ENCODE results near the gene BTBD18. TPM values are rescaled to one million over a fixed set of nuclear protein-coding genes. Genes with fewer than 3 reads are reported as not detected.

The BTBD18 gene
- total RNA-seq, 1 experiment from 2014 or later = not detected

DNA sequence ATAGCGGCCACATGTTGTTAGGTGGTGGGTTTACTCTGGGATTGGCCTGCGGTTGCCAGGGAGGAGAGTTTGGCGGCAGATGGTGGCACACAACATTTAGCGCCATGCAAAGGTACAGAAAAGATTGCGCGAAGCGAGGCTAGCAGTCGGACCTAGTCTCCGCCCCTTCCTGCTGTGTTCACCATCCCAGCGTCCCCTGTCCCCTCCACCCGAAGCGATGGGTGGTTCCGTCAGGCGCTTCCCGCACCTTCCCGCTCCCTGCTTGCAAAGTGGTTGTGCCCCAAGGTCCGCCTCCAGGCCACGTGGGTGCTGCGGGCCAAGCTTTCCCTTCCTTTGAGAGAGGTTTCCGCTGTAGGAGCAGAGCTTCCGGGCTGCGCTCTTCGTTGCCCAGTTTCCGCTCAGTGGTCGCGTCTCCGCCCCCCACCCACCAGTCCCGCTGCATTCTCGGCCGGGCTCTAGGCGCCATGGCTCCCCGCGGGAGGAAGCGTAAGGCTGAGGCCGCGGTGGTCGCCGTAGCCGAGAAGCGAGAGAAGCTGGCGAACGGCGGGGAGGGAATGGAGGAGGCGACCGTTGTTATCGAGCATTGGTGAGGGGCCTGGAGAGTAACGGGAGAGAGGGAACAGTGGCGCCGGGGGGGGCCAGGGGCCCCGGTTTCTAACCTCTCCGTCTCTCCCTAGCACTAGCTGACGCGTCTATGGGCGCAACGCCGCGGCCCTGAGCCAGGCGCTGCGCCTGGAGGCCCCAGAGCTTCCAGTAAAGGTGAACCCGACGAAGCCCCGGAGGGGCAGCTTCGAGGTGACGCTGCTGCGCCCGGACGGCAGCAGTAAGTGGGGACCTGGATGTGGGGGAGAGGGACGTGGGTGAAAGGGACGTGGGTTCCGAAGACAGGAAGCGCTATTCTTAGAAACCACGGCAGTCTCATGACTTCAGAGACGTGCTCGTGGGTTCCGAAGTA lies 10.2 kb downstream of the BTBD18 start, which contains the start of gene SELENOH:
Gene SELENOH (plus strand): TSS at position 360 of the 955 bp plus-strand sequence. CDS start 105 bp downstream, at position 465.
- peaks cover 79% of the 10 kb centered on the region for H3K36me3 Mint-ChIP-seq (ENCODE audit: insufficient read depth, unreplicated experiment)
- intact Hi-C loops (cut with micrococcal nuclease) = no loop called here
- H3K4me3 Mint-ChIP-seq (ENCODE audit: unreplicated experiment) = peak within 1 kb of the TSS; percentile 89
- no peaks in the 10 kb centered on the region for H3K4me1 Mint-ChIP-seq (ENCODE audit: insufficient read depth, unreplicated experiment)
- ChIA-PET POLR2A (interaction anchor here (0.6 to 5.9 kb wide), 26 partner anchors 8 to 943 kb away, joined by 3 to 109 read pairs (median 4); partner anchors contain the start of genes BTBD18, CTNND1, MED19 and SLC43A3), CTCF (interaction anchor here (0.6 to 4.4 kb wide), 8 partner anchors 10 to 542 kb away, joined by 3 to 44 read pairs (median 4); partner anchors contain the start of gene BTBD18)
- no peaks in the 10 kb centered on the region for H3K9me3 Mint-ChIP-seq (ENCODE audit: unreplicated experiment)
- TF ChIP-seq, protein P1, sequence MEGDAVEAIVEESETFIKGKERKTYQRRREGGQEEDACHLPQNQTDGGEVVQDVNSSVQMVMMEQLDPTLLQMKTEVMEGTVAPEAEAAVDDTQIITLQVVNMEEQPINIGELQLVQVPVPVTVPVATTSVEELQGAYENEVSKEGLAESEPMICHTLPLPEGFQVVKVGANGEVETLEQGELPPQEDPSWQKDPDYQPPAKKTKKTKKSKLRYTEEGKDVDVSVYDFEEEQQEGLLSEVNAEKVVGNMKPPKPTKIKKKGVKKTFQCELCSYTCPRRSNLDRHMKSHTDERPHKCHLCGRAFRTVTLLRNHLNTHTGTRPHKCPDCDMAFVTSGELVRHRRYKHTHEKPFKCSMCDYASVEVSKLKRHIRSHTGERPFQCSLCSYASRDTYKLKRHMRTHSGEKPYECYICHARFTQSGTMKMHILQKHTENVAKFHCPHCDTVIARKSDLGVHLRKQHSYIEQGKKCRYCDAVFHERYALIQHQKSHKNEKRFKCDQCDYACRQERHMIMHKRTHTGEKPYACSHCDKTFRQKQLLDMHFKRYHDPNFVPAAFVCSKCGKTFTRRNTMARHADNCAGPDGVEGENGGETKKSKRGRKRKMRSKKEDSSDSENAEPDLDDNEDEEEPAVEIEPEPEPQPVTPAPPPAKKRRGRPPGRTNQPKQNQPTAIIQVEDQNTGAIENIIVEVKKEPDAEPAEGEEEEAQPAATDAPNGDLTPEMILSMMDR (IDR thresholded peaks at IDR 0.05; ENCODE audit: unreplicated experiment) = no peak
- no TSS peak for BruUV-seq (replicated peaks)
- H3K27ac Mint-ChIP-seq (ENCODE audit: low read depth, unreplicated experiment) = peak within 1 kb of the TSS; percentile 99
- DNase-seq (ENCODE audit: unreplicated experiment) = peak; percentile 90
- H3K27me3 Mint-ChIP-seq (ENCODE audit: insufficient read depth, unreplicated experiment) = no peaks in the 10 kb centered on the region

DNA sequence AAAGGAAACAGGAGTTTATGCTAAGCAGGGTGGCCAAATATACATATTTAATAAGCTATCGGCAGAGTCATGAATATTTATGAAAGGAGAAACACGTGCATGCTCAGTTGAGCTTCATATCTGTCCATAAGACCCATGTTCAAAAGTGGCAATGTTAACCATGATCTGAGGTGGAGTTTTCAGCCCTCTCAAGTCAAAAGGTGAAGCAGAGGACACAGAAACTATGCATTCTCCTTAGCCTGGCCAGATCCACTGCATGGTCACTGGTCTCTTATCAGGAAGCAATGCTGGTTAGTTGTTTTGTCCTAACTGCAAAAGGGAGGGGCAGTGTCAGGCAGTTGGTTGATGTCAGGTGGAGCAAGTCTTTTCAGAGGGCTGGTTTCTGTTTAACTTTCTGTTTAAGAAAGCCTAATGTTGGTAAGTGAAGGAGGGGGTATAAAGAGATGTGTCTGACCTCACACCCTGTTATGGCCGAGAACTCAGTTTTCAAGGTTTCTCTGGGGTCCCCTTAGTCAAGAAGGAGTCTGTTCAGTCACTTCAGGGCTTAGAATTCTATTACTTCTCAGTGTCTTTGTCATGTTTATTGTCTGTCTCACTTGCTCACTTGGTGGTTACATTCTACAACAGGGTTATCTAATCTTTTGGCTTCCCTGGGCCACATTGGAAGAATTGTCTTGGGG lies 15.9 kb downstream of the BTBD18 start:
- intact Hi-C loops (cut with micrococcal nuclease) = no loop called here
- no TSS peak for BruUV-seq (replicated peaks)
- H3K4me3 Mint-ChIP-seq (ENCODE audit: unreplicated experiment) = no peak overlapping the region
- H3K36me3 Mint-ChIP-seq (ENCODE audit: insufficient read depth, unreplicated experiment) = peaks cover 64% of the 10 kb centered on the region
- no peak for DNase-seq (ENCODE audit: unreplicated experiment)
- CTCF ChIA-PET = interaction anchor here (0.8 to 1.1 kb wide), 3 partner anchors 11 to 65 kb away, joined by 3 read pairs; no protein-coding TSS in a partner anchor
- TF ChIP-seq, protein P1 (IDR thresholded peaks at IDR 0.05; ENCODE audit: unreplicated experiment) = no peak
- no peaks in the 10 kb centered on the region for H3K9me3 Mint-ChIP-seq (ENCODE audit: unreplicated experiment)
- H3K27me3 Mint-ChIP-seq (ENCODE audit: insufficient read depth, unreplicated experiment) = no peaks in the 10 kb centered on the region
- POLR2A ChIA-PET = interaction anchor here (0.6 kb wide), 2 partner anchors 24 to 242 kb away, joined by 3 read pairs; partner anchors contain the start of genes MED19 and TMX2
- no peak overlapping the region for H3K27ac Mint-ChIP-seq (ENCODE audit: low read depth, unreplicated experiment)
- H3K4me1 Mint-ChIP-seq (ENCODE audit: insufficient read depth, unreplicated experiment) = peaks cover 10% of the 10 kb centered on the region

DNA sequence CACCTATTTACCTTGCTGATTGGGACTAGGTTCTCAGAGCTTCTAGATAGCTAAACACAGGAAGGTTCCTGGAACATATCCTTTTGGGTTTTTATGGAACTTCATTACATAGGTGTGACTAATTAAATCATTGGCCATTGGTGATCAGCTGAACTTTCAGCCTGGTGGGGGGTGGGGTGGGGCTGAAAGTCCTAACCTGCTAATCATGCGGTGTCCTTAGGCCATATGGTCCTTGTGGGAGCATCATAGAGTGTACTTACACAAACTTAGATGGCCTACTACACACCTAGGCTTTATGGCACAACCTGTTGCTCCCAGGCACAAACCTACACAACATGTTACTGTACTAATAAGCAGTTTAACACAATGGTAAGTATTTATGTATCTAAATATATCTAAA lies 19.0 kb downstream of the BTBD18 start:
- ChIA-PET POLR2A (interaction anchor here (0.5 to 1.6 kb wide), 6 partner anchors 9 to 632 kb away, joined by 3 to 8 read pairs (median 4); partner anchors contain the start of genes CTNND1, MED19, SELENOH and TMX2), CTCF (interaction anchor here (0.9 to 1.7 kb wide), 3 partner anchors 10 to 779 kb away, joined by 3 to 4 read pairs (median 3); no protein-coding TSS in a partner anchor)
- no peak overlapping the region for H3K27ac Mint-ChIP-seq (ENCODE audit: low read depth, unreplicated experiment)
- H3K36me3 Mint-ChIP-seq (ENCODE audit: insufficient read depth, unreplicated experiment) = peaks cover 56% of the 10 kb centered on the region
- peaks cover 10% of the 10 kb centered on the region for H3K4me1 Mint-ChIP-seq (ENCODE audit: insufficient read depth, unreplicated experiment)
- BruUV-seq (replicated peaks) = no TSS peak
- no peak for DNase-seq (ENCODE audit: unreplicated experiment)
- intact Hi-C loops (cut with micrococcal nuclease) = no loop called here
- H3K9me3 Mint-ChIP-seq (ENCODE audit: unreplicated experiment) = no peaks in the 10 kb centered on the region
- H3K4me3 Mint-ChIP-seq (ENCODE audit: unreplicated experiment) = no peak overlapping the region
- H3K27me3 Mint-ChIP-seq (ENCODE audit: insufficient read depth, unreplicated experiment) = no peaks in the 10 kb centered on the region
- TF ChIP-seq, protein P1 (IDR thresholded peaks at IDR 0.05; ENCODE audit: unreplicated experiment) = no peak
